ENCODE data around the gene CD2AP. TPM values are rescaled to one million over a fixed set of nuclear protein-coding genes. Genes with fewer than 3 reads are reported as not detected.

Gene CD2AP
- total and polyA plus RNA-seq, 2 of the 8 experiments (the other 6 are each of a cell fraction or from before 2014, with no cell fraction given), result 8.6 to 75.6 TPM

- DNase-seq (ENCODE audit: low read depth in 1 of 2, low spot score in 2 of 2) (no peak), FAIRE-seq (no peak)
- H3K9ac ChIP-seq (replicated peaks in 1 of 4; ENCODE audit: extremely low read depth in 1 of 4, low read depth in 3 of 4, low read length in 3 of 4), result no peak overlapping the region
- no peak overlapping the region for H3K27ac ChIP-seq (ENCODE audit: low read depth, low read length)
- H3K18ac ChIP-seq (ENCODE audit: extremely low read depth, low read length), result no peak overlapping the region
- no peaks in the 10 kb centered on the region for H3K36me3 ChIP-seq (ENCODE audit: control insufficient read depth in 2 of 4, insufficient read depth in 4 of 4, low read length in 3 of 4)
- CTCF ChIA-PET (ENCODE audit: partially characterized antibody), result interaction anchor here (1.1 kb wide), 1 partner anchor 17 kb away, joined by 3 read pairs; no protein-coding TSS in a partner anchor
- no peaks in the 10 kb centered on the region for H3K9me3 ChIP-seq (ENCODE audit: insufficient read depth in 2 of 2, low read depth in 1 of 2, low read length in 1 of 2)
- no peak overlapping the region for H3K14ac ChIP-seq (ENCODE audit: insufficient read length)
- H4K91ac ChIP-seq (replicated peaks; ENCODE audit: insufficient read length, low read length), result no peak overlapping the region
- H2BK20ac ChIP-seq (ENCODE audit: low read length), result no peak overlapping the region
- H3K56ac ChIP-seq (replicated peaks; ENCODE audit: insufficient read length, low read depth, low read length), result no peak overlapping the region
- POLR2A ChIA-PET (ENCODE audit: partially characterized antibody), result interaction anchor here (3.3 kb wide), 1 partner anchor 25 kb away, joined by 9 read pairs; the partner anchor contains the start of gene CD2AP
- H3K4me3 ChIP-seq (ENCODE audit: extremely low read depth in 1 of 4, insufficient read depth in 2 of 4, low read depth in 3 of 4, low read length in 4 of 4), result no peak overlapping the region
- no peaks in the 10 kb centered on the region for H4K20me1 ChIP-seq (replicated peaks in 1 of 2; ENCODE audit: control insufficient read depth in 1 of 2, insufficient read depth in 2 of 2, low read length in 2 of 2)
- H2AK5ac ChIP-seq (ENCODE audit: low read depth, low read length), result no peak overlapping the region
- WGBS, 2 experiments (ENCODE audit: extremely low coverage in 1 of 2, insufficient coverage in 1 of 2, insufficient read length in 1 of 2, insufficient replicate concordance in 2 of 2, low coverage in 1 of 2, low lambda C conversion rate in 2 of 2, missing lambda C conversion rate in 1 of 2), result 100% methylated on average over 2 of the region's 2 CpGs; no CpG with 5 or more reads in 1 of the 2 experiments
- no peaks in the 10 kb centered on the region; the same call in 1 of the 2 replicates for H3K23me2 ChIP-seq (ENCODE audit: low read depth, low read length)
- H4K8ac ChIP-seq (ENCODE audit: extremely low read depth, insufficient read depth, low read length), result no peak overlapping the region
- no peak overlapping the region for H3K4me2 ChIP-seq (ENCODE audit: insufficient read depth in 1 of 2, low read depth in 2 of 2, low read length in 2 of 2)
- H3K79me1 ChIP-seq (ENCODE audit: low read depth, low read length), result no peaks in the 10 kb centered on the region
- TF ChIP-seq ATF3 (IDR thresholded peaks at IDR 0.05; ENCODE audit: insufficient read depth, low read depth, low read length) (no peak), BRCA1 (IDR thresholded peaks at IDR 0.05; ENCODE audit: low read depth, low read length) (no peak), CREB1 (IDR thresholded peaks at IDR 0.05) (no peak), PHF8 (conservative IDR thresholded peaks at IDR 0.05; ENCODE audit: low read depth, low read length) (no peak), E2F6 (IDR thresholded peaks at IDR 0.05) (no peak), CBX8 (IDR thresholded peaks at IDR 0.05; ENCODE audit: borderline replicate concordance, low read depth, low read length) (no peak), TAF7 (optimal IDR thresholded peaks at IDR 0.05; ENCODE audit: borderline replicate concordance, low read depth, low read length) (no peak)
- no peaks in the 10 kb centered on the region for H3K79me2 ChIP-seq (ENCODE audit: control insufficient read depth in 1 of 2, insufficient read depth in 2 of 2, low read length in 2 of 2)
- no peak overlapping the region for H3K4ac ChIP-seq (replicated peaks; ENCODE audit: insufficient read length, low read depth, low read length)
- no peak overlapping the region for H2BK15ac ChIP-seq (ENCODE audit: low read length)
- no peak overlapping the region for H4K5ac ChIP-seq (ENCODE audit: insufficient read length, low read depth, low read length)
- 0 out of 7 replicates have a peak, but pooled peaks cover 0 to 2% (median 0%) of the 10 kb centered on the region in 4 experiments for H3K4me1 ChIP-seq (replicated peaks in 1 of 4; ENCODE audit: control insufficient read depth in 3 of 4, insufficient read depth in 4 of 4, low read length in 3 of 4)
- H3K27me3 ChIP-seq (replicated peaks in 1 of 4; ENCODE audit: control insufficient read depth in 3 of 4, extremely low read depth in 1 of 4, insufficient read depth in 3 of 4, low read length in 3 of 4), result no peaks in the 10 kb centered on the region
- no peak overlapping the region for H2BK12ac ChIP-seq (ENCODE audit: low read depth, low read length)
- no peak overlapping the region for H3K23ac ChIP-seq (ENCODE audit: insufficient read length)
- no peak overlapping the region for H2AFZ ChIP-seq (ENCODE audit: low read length)
- H2BK120ac ChIP-seq (replicated peaks; ENCODE audit: low read depth, low read length), result no peak overlapping the region
- H2BK5ac ChIP-seq (ENCODE audit: low read depth, low read length), result no peak overlapping the region
Measured at GRCh38 chr6:47452899-47453298, 24.7 kb upstream of the CD2AP start.
